ENCODE measurements around the gene ARHGEF6. TPM values are rescaled to one million over a fixed set of nuclear protein-coding genes. Genes with fewer than 3 reads are reported as not detected.

Gene ARHGEF6
- total RNA-seq, 2 donors from 2014 or later = 5.7 to 8.2 TPM

DNA sequence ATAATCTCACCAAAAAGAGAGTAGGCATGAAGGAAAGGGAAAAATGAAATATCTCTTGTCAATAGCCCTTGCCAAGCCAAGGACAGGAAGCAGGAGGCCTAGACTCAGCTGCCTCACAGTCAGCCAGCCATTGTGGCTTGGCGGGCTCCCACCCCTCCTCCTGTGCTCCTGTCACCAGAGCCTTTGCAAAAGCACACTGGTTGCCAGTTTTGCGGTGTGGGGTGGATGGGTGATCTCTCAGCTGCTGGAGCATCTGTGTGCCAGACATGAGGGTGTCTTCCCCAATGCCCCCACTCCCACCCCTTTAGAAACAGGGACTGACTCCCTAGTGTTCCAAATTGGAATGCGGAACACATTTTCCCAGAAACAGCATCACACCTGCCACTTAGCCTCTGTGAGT, 26.1 kb downstream of the ARHGEF6 start:
- intact Hi-C loops (cut with DNase I) = no loop called here
- Histone ChIP-seq H3K36me3 (replicated peaks in 1 of 2; ENCODE audit: insufficient read depth in 1 of 2, low read depth in 2 of 2) (no peaks in the 10 kb centered on the region), H3K27me3 (no peaks in the 10 kb centered on the region), H3K9me3 (no peaks in the 10 kb centered on the region), H3K4me1 (no peaks in the 10 kb centered on the region), H3K4me3 (no peak overlapping the region), H3K27ac (no peak overlapping the region)
- ATAC-seq (no peak), DNase-seq (peak in 2 of 4 donors; percentile 9 to 10)
- WGBS, 2 donors = 81 to 100% methylated on average over 1 to 3 of the region's 3 CpGs
- TF ChIP-seq, protein P1, sequence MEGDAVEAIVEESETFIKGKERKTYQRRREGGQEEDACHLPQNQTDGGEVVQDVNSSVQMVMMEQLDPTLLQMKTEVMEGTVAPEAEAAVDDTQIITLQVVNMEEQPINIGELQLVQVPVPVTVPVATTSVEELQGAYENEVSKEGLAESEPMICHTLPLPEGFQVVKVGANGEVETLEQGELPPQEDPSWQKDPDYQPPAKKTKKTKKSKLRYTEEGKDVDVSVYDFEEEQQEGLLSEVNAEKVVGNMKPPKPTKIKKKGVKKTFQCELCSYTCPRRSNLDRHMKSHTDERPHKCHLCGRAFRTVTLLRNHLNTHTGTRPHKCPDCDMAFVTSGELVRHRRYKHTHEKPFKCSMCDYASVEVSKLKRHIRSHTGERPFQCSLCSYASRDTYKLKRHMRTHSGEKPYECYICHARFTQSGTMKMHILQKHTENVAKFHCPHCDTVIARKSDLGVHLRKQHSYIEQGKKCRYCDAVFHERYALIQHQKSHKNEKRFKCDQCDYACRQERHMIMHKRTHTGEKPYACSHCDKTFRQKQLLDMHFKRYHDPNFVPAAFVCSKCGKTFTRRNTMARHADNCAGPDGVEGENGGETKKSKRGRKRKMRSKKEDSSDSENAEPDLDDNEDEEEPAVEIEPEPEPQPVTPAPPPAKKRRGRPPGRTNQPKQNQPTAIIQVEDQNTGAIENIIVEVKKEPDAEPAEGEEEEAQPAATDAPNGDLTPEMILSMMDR (IDR thresholded peaks at IDR 0.05) = no peak
- TF ChIP-seq POLR2A (IDR thresholded peaks at IDR 0.05) = no peak

- TF ChIP-seq, protein P1 (IDR thresholded peaks at IDR 0.05) = no peak
- TF ChIP-seq POLR2A (IDR thresholded peaks at IDR 0.05) = no peak
- Histone ChIP-seq H3K9me3 (no peaks in the 10 kb centered on the region), H3K4me3 (no peak overlapping the region), H3K36me3 (replicated peaks in 1 of 2; ENCODE audit: insufficient read depth in 1 of 2, low read depth in 2 of 2) (no peaks in the 10 kb centered on the region), H3K4me1 (no peaks in the 10 kb centered on the region), H3K27me3 (no peaks in the 10 kb centered on the region), H3K27ac (no peak overlapping the region)
- DNase-seq (no peak), ATAC-seq (no peak)
- WGBS, 2 donors = 83 to 85% methylated on average over 2 of the region's 2 CpGs
- intact Hi-C loops (cut with DNase I) = no loop called here
Measured at GRCh38 chrX:136752796-136753195, 27.9 kb downstream of the ARHGEF6 start.

DNA sequence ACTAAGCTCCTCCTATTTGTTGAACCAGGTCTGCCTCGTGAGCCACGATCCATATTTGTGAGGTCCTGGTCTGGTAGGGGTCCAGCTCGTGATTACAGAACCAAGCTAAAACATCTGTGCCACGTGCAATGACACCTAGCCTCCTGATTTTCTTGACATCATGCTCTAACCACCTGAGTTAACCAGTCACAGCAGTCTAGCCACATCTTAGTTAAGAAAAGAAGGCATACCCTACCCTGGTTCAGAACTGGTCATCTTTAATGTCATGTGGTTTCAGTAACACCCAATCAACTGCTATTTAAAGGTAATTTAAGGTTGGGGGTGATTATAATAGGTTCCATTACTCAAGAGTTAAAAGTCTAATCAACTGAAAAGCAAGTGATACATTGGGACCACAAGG, 28.4 kb downstream of the ARHGEF6 start:
- Histone ChIP-seq H3K4me1 (no peaks in the 10 kb centered on the region), H3K9me3 (no peaks in the 10 kb centered on the region), H3K27me3 (no peaks in the 10 kb centered on the region), H3K27ac (no peak overlapping the region), H3K36me3 (replicated peaks in 1 of 2; ENCODE audit: insufficient read depth in 1 of 2, low read depth in 2 of 2) (no peaks in the 10 kb centered on the region), H3K4me3 (no peak overlapping the region)
- intact Hi-C loops (cut with DNase I) = no loop called here
- DNase-seq (no peak), ATAC-seq (no peak)
- TF ChIP-seq, protein P1 (IDR thresholded peaks at IDR 0.05) = no peak
- TF ChIP-seq POLR2A (IDR thresholded peaks at IDR 0.05) = no peak
- WGBS, 2 donors = 67 to 97% methylated on average over 2 to 4 of the region's 4 CpGs

DNA sequence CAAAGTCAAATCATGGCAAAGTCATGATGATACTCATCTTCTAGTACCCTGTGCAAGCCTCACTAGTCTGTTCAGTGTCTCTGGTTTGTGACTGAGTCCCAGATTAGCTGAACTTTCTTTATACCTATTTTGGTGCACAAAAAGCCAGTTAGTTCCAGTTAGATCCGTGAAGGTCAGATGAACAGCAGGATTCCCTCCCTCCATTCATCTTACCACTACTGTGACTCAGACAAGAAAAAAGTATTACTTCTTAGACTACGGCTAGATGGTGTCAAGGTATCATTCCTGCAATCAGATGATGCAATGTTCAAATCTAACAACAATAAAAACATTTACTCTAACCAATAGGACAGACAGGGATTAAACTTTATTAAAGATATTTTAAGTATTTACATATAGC, 30.4 kb downstream of the ARHGEF6 start:
- Histone ChIP-seq H3K36me3 (replicated peaks in 1 of 2; ENCODE audit: insufficient read depth in 1 of 2, low read depth in 2 of 2) (no peaks in the 10 kb centered on the region), H3K27me3 (no peaks in the 10 kb centered on the region), H3K4me1 (no peaks in the 10 kb centered on the region), H3K27ac (no peak overlapping the region), H3K4me3 (no peak overlapping the region), H3K9me3 (no peaks in the 10 kb centered on the region)
- ATAC-seq (no peak), DNase-seq (no peak)
- WGBS, 2 donors = 39 to 52% methylated on average over 2 of the region's 2 CpGs
- intact Hi-C loops (cut with DNase I) = no loop called here
- TF ChIP-seq, protein P1 (IDR thresholded peaks at IDR 0.05) = no peak
- TF ChIP-seq POLR2A (IDR thresholded peaks at IDR 0.05) = no peak
